Stimulated activated CD8-positive, alpha-beta memory T cell treated with anti-CD3 and anti-CD28 coated beads, Interleukin-4, amount 100 ng/mL, for 48 hours (primary cell): ENCODE data around the gene COL4A2.
"Not testable (repeated sequence)": the region's sequence is repeated elsewhere in the genome, so short reads cannot be mapped to it uniquely, and the experiment has no call there.

Source experiments
- DNase-seq: peaks from one replicate; pipeline ENCODE4 v3.0.0-alpha.2; 2020

Gene COL4A2

DNA sequence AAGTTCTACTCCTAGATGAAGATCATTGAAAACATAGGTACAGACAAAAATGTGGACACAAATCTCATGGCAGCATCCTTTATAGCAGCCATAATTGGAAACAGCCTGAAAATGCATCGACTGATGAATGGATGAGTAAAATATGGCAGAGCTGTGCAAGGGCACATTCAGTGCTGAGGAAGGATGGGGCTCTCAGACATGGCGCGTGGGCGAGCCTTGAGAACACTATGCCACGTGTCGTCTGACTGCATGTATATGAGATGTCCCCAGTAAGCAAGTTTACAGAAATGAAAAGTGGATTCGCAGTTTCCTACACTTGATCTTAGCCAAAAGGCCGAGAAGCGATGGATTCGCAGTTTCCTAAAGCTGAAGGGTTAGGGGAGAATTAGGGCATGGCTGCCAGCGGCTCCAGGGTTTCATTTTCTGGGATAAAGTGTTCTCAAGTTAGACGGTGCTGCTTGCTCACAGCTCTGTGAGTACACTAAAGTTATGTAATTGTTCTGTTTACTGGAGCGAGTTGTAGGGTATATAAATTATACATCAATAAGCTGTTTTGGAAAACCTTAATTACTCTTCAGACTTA, 176.4 kb downstream of the COL4A2 start:
- DNase-seq: no peak

- DNase-seq: no peak
Observed at GRCh38 chr13:110484290-110485048, 177.4 kb downstream of the COL4A2 start.

DNA sequence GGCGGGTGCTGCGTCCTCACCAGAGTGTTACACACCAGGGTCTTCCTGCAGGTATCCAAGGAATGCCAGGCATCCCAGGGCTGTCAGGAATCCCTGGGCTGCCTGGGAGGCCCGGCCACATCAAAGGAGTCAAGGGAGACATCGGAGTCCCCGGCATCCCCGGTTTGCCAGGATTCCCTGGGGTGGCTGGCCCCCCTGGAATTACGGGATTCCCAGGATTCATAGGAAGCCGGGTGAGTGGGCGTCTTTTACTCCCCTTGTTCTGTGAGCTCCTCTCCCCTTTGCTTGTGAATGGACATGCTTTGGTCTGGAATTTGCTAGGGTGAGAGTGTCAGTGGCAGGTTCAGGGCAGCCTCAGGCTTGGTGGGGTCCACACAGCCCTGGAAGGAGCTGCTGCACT, 178.5 kb downstream of the COL4A2 start:
- no peak for DNase-seq

DNA sequence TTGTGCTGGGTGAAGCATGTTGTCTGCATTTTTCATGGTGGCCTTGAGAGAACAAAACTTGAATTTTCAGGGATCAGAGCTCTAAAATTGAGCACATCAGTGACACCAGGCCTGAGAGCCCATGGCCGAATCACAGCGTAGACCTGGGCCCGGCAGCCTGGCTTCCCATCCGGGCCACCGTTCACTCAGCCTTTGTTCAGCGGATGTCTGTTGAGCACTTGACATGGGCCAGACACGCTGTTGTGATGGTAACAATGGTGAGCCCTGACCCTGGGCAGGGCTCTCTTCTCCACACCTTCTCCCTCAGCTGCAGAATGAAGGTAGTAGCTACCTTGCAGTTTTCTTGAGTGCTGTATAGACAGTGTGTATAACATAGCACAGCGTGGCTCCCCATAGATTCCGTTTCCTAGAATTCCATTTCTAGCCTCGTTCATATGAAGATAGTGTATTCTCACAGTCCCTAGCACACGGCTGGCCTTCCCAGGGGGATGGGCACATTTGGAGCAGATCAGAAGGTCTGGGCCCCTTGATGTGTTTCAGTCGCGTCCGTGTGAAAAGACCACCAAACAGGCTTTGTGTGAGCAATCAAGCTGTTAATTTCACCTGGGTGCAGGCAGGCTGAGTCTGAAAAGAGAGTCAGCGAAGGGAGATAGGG, 179.1 kb downstream of the COL4A2 start:
- DNase-seq: no peak

DNA sequence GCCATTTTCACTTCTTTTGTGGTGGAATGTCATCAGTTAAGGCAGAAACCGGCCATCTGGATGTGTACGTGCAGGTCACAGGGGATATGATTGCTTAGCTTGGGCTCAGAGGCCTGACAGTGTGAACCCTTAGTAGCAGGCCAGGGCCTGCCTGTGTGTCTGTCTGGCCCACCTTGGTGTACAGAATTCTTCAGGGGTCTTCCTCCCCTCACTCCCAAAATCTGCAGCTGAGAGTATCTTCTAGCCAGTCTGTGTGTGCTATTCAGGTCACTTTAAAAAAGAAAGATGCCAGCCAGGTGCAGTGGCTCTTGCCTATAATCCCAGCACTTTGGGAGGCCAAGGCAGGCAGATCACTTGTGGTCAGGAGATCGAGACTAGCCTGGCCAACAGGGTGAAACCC, 179.8 kb downstream of the COL4A2 start:
- DNase-seq: not testable (repeated sequence)

GRCh38 chr13:110490009-110490770, 183.1 kb downstream of the COL4A2 start:
- DNase-seq: no peak

DNA sequence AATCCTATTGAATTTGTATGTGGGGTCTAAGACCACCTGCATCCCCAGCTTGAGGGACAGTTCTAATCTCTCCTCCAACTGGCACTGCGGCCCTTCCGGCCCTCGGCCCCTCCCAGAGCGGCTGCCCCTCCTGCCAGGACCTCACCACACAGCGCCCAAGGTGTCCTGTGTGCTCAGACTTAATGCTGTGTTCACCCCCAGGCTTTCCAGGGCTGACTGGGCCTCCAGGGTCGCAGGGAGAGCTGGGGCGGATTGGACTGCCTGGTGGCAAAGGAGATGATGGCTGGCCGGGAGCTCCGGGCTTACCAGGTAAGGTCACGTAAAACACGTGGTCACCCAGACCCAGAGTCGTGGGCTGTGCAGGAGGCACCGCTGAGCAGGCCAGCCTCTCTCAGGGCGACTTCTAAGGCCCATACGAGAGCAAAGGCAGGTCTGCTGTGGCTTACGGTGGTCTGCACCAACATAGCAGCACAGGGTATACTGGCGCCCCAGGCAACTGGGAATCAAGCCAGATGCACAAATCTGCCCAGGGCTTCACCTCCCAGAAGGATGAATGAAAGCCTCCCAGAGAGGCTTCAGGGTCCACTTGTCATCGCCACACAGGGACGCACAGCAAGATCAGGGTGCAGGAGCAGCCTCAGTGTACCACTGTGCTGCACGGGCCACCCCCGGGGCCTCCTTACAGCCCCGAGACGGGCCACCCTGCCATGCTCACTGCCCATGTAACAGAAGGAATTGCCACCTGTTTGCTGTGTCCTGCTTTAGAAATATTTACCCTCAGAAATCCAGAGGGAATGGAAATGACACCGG, 185.0 kb downstream of the COL4A2 start:
- DNase-seq: no peak

DNA sequence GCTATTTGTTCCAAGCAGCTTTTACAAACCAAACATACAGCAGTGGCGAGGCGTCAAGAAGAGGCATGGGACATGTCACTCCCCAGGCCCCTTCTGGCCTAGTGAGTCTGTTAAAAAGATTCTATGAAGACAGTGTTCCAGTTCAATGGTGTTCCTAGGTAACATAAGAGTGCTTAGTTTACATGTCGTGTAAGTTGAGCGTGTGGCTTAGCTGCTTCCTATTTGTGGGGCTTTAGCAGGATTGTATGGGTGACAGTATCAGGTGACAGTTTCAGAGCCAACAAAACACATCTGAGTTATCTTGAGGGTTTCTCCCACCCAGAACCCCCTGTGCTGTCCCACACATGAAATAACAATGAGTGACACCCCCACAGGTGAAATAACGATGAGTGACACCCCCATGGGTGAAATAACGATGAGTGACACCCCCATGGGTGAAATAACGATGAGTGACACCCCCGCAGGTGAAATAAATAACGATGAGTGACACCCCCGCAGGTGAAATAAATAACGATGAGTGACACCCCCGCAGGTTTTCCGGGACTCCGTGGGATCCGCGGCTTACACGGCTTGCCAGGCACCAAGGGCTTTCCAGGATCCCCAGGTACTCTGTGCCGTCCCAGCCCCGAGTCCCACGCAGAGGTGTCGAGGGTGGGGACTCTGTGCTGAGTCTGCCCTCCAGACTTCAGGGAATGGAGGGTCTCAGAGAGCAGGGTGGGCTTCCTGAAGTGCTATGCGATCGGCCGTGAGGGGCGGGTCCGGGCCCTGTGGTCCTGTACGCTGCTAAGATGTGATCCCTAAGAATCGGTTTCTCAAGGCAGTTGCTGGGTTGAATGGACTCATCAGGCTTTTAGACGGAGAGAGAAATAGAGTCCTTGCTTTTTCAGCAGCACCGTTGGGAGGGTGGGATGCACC, 185.9 kb downstream of the COL4A2 start:
- no peak for DNase-seq

DNA sequence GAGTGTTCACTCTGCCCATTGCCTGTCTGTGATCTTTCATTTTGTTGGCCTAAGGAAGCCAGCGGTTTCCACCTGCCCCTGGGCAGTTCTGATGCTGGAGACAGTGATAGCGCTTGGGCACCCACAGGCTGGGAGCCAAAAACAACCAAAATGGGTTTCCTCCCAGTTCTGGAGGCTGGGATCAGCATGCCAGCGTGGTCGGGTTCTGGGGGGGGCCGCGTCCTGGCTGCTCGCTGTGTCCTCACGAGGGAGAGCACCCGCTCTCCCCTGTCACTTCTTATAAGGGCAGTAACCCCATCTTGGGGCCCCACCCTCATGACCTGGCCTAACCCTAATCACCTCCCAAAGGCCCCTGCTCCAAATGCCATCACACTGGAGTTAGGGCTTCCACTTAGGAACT, 186.5 kb downstream of the COL4A2 start:
- no peak for DNase-seq

DNA sequence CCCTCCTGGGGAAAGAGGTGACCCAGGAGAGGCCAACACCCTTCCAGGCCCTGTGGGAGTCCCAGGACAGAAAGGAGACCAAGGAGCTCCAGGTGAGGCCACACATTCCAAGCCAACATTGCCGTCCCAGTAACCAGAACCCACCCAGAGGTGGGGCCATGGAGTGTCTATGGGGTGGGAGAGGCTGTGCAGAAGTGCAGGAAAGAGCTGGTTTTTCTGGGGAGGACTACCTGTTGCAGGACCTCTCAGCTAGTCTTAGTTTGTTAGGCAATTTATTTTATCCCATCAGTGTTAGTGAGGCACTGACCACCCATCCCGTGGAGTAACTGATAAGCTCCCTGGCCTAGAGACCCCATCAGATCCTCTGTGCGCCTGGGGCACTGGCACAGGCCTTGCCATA, 188.3 kb downstream of the COL4A2 start:
- no peak for DNase-seq

GRCh38 chr13:110495881-110496280, 188.8 kb downstream of the COL4A2 start:
- no peak for DNase-seq

GRCh38 chr13:110496281-110496680, 189.2 kb downstream of the COL4A2 start:
- no peak for DNase-seq

DNA sequence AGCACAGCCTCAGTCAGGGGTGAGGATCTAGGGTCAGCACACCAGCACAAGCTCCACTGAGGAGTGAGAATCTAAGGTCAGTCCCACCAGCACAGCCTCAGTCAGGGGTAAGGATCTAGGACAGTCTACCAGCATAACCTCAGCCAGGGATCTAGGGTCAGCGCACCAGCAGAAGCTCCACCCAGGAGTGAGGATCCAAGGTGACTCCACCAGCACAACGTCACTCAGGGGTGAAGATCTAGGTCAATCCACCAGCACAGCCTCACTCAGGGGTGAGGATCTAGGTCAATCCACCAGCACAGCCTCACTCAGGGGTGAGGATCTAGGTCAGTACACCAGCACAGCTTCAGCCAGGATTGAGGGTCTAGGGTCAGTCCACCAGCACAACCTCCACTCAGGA, 189.9 kb downstream of the COL4A2 start:
- DNase-seq: no peak

DNA sequence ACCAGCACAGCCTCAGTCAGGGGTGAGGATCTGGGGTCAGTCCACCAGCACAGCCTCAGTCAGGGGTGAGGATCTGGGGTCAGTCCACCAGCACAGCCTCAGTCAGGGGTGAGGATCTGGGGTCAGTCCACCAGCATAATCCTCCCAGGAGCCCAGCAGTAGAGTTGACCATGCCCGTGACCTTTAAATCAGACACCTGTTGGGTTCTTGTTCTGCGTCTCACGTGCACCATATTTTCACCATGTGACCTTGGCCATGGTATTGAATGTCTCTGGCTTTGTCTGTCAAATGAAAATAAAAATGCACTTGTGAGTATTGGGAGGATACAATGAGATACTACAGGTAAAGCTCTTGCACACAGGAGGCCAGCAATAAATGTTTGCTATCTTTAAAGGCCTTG, 190.8 kb downstream of the COL4A2 start:
- DNase-seq: not testable (repeated sequence)

GRCh38 chr13:110498327-110498726, 191.2 kb downstream of the COL4A2 start:
- DNase-seq: no peak

DNA sequence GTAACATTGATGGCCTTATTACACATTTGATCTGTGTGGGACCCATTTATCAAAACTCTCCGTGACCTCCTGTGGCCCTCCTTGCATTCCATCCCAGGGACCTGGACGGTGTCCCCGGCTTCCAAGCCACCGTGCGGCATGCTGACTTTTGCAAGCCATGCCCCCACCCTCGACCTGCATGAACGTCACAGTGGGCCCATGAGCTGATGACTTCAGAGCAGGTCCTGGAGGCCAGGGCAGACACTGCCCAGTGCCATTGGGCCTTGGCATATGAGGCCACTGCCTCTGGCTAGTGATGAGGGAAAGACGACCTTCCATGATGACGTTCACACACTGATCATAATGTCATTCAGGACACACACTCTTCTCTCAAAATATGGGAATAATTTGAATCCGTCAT, 191.7 kb downstream of the COL4A2 start:
- DNase-seq: no peak

DNA sequence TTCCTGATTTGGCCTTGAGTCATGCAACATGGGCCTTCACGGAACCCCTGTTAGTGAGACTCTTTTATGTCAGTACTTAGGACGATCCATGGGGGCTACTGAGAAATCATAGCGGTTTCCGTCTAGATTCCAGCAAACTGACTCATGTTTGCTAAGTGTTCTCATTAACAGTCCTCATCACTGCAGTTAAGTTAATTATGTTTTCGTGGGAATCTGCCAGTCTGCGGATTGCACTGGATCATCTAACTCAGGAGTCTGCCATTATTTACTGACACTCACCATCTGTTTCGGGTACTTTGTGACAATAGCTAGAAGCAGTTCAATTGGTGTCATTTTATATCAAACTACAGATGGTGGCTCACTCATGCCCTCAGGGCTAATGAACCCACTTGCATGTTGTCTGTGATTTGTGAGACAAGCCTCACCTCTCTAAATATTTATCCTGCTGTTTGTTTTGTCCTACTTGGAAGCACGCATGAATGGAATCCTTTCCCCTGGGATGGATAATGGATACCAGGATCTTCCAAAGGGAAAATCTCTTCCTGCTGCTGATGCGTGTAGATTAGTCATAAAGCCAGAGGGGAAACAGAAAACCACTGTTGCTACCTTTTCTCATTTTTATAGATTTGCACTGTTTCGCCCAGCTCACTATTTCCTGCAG, 192.7 kb downstream of the COL4A2 start:
- no peak for DNase-seq

- no peak for DNase-seq
Observed at GRCh38 chr13:110500341-110500740, 193.3 kb downstream of the COL4A2 start.

- no peak for DNase-seq
Observed at GRCh38 chr13:110501188-110501587, 194.1 kb downstream of the COL4A2 start.

GRCh38 chr13:110503037-110503901, 196.2 kb downstream of the COL4A2 start:
- no peak for DNase-seq
